Measurements from ENCODE around the gene CIT.

CIT gene

GRCh38 chr12:119758234-119758633 lies 118.9 kb downstream of the CIT start:
- no peaks in the 10 kb centered on the region for H4K20me1 ChIP-seq (ENCODE audit: insufficient read depth, low read length, poor library complexity, severe bottlenecking)
- TF ChIP-seq EZH2phosphoT487 (IDR thresholded peaks at IDR 0.05; ENCODE audit: borderline replicate concordance) (no peak), CTCF (conservative IDR thresholded peaks at IDR 0.05; ENCODE audit: low read length) (no peak)
- H3K9me2 ChIP-seq (replicated peaks; ENCODE audit: low read depth, low read length) = no peaks in the 10 kb centered on the region
- no peaks in the 10 kb centered on the region for H3K9me3 ChIP-seq (ENCODE audit: insufficient read depth, low read depth, low read length)
- H3K79me2 ChIP-seq (ENCODE audit: insufficient read depth, low read length) = no peaks in the 10 kb centered on the region
- no peaks in the 10 kb centered on the region for H3K27me3 ChIP-seq (ENCODE audit: insufficient read depth, low read length, poor library complexity, severe bottlenecking)
- no peak overlapping the region for H3K9ac ChIP-seq (ENCODE audit: low read depth, low read length, poor library complexity, severe bottlenecking)
- no peaks in the 10 kb centered on the region for H3F3A ChIP-seq (ENCODE audit: low read depth)
- H3K4me1 ChIP-seq (ENCODE audit: insufficient read depth, low read length, poor library complexity, severe bottlenecking) = no peaks in the 10 kb centered on the region
- H2AFZ ChIP-seq (ENCODE audit: low read length) = no peak overlapping the region
- peaks cover 96% of the 10 kb centered on the region for H3K36me3 ChIP-seq (ENCODE audit: insufficient read depth, low read length)
- H3K4me2 ChIP-seq (ENCODE audit: low read depth, low read length, poor library complexity, severe bottlenecking) = no peak overlapping the region
- H3K4me3 ChIP-seq (ENCODE audit: low read length, poor library complexity, severe bottlenecking) = no peak overlapping the region

- no peaks in the 10 kb centered on the region for H3K27me3 ChIP-seq (ENCODE audit: insufficient read depth, low read length, poor library complexity, severe bottlenecking)
- H3K4me1 ChIP-seq (ENCODE audit: insufficient read depth, low read length, poor library complexity, severe bottlenecking) = no peaks in the 10 kb centered on the region
- no peaks in the 10 kb centered on the region for H3F3A ChIP-seq (ENCODE audit: low read depth)
- no peaks in the 10 kb centered on the region for H3K79me2 ChIP-seq (ENCODE audit: insufficient read depth, low read length)
- no peak overlapping the region for H3K9ac ChIP-seq (ENCODE audit: low read depth, low read length, poor library complexity, severe bottlenecking)
- H4K20me1 ChIP-seq (ENCODE audit: insufficient read depth, low read length, poor library complexity, severe bottlenecking) = no peaks in the 10 kb centered on the region
- no peak overlapping the region for H2AFZ ChIP-seq (ENCODE audit: low read length)
- no peaks in the 10 kb centered on the region for H3K9me3 ChIP-seq (ENCODE audit: insufficient read depth, low read depth, low read length)
- H3K4me3 ChIP-seq (ENCODE audit: low read length, poor library complexity, severe bottlenecking) = no peak overlapping the region
- H3K36me3 ChIP-seq (ENCODE audit: insufficient read depth, low read length) = peaks cover 89% of the 10 kb centered on the region
- no peaks in the 10 kb centered on the region for H3K9me2 ChIP-seq (replicated peaks; ENCODE audit: low read depth, low read length)
- no peak overlapping the region for H3K4me2 ChIP-seq (ENCODE audit: low read depth, low read length, poor library complexity, severe bottlenecking)
- TF ChIP-seq CTCF (conservative IDR thresholded peaks at IDR 0.05; ENCODE audit: low read length) (no peak), EZH2phosphoT487 (IDR thresholded peaks at IDR 0.05; ENCODE audit: borderline replicate concordance) (no peak)
Measured at GRCh38 chr12:119751961-119752360, 125.2 kb downstream of the CIT start.

- Histone ChIP-seq H3K36me3 (ENCODE audit: insufficient read depth, low read length) (peaks cover 90% of the 10 kb centered on the region), H3K4me3 (ENCODE audit: low read length, poor library complexity, severe bottlenecking) (no peak overlapping the region), H3K4me2 (ENCODE audit: low read depth, low read length, poor library complexity, severe bottlenecking) (no peak overlapping the region)
Measured at GRCh38 chr12:119749666-119750065, 127.5 kb downstream of the CIT start.

More at GRCh38 chr12:119749666-119750065, 127.5 kb downstream of the CIT start:
- Histone ChIP-seq H3K9me2 (replicated peaks; ENCODE audit: low read depth, low read length) (no peaks in the 10 kb centered on the region), H3K4me1 (ENCODE audit: insufficient read depth, low read length, poor library complexity, severe bottlenecking) (no peaks in the 10 kb centered on the region), H3K79me2 (ENCODE audit: insufficient read depth, low read length) (no peaks in the 10 kb centered on the region), H2AFZ (ENCODE audit: low read length) (no peak overlapping the region), H3F3A (ENCODE audit: low read depth) (no peaks in the 10 kb centered on the region; the same call in 1 of the 2 replicates), H4K20me1 (ENCODE audit: insufficient read depth, low read length, poor library complexity, severe bottlenecking) (no peaks in the 10 kb centered on the region), H3K9me3 (ENCODE audit: insufficient read depth, low read depth, low read length) (peaks cover 13% of the 10 kb centered on the region), H3K9ac (ENCODE audit: low read depth, low read length, poor library complexity, severe bottlenecking) (no peak overlapping the region), H3K27me3 (ENCODE audit: insufficient read depth, low read length, poor library complexity, severe bottlenecking) (no peaks in the 10 kb centered on the region)
- TF ChIP-seq CTCF (conservative IDR thresholded peaks at IDR 0.05; ENCODE audit: low read length) (no peak), EZH2phosphoT487 (IDR thresholded peaks at IDR 0.05; ENCODE audit: borderline replicate concordance) (no peak)
